GM19455 (cell line): ENCODE results near the gene SCRN2.

Experiments
- ATAC-seq: cut with Tn5 transposase; IDR thresholded peaks from one replicate; pipeline ENCODE4 v1.9.1; 2021; ENCODE audit not compliant: unreplicated experiment

The SCRN2 gene

DNA sequence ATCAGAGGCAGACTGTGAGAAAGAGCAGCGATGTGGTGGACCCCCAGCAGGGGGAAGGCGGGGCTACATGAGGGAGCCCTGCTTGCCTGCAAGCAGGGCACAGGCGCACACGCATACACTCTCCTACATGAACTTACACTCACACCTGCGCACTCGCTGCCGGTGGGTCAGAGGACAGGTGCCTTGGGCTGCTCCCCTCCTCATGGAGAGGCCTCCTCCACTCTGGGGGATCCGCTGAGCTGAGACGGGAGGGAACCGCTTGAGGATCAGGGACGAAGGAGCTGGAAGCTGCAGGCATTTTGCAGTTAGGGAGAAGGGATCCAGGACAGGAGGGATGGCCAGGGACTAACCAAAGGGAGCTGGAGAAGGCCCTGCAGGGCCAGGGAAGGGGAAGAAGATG lies 33.7 kb downstream of the SCRN2 start:
- ATAC-seq, result no peak

- no peak for ATAC-seq
These were observed 34.2 kb downstream of the SCRN2 start for GRCh38 chr17:47806913-47807255.

- ATAC-seq, result no peak
These were observed 34.8 kb downstream of the SCRN2 start for GRCh38 chr17:47806026-47806912.

- no peak for ATAC-seq
These were observed 36.6 kb downstream of the SCRN2 start for GRCh38 chr17:47804461-47804860.

GRCh38 chr17:47803751-47804150 lies 37.3 kb downstream of the SCRN2 start:
- no peak for ATAC-seq

GRCh38 chr17:47803201-47803600 lies 37.9 kb downstream of the SCRN2 start:
- ATAC-seq, result no peak

- no peak for ATAC-seq
These were observed 38.6 kb downstream of the SCRN2 start for GRCh38 chr17:47802341-47803022.

- no peak for ATAC-seq
These were observed 39.2 kb downstream of the SCRN2 start for GRCh38 chr17:47801906-47802305.

DNA sequence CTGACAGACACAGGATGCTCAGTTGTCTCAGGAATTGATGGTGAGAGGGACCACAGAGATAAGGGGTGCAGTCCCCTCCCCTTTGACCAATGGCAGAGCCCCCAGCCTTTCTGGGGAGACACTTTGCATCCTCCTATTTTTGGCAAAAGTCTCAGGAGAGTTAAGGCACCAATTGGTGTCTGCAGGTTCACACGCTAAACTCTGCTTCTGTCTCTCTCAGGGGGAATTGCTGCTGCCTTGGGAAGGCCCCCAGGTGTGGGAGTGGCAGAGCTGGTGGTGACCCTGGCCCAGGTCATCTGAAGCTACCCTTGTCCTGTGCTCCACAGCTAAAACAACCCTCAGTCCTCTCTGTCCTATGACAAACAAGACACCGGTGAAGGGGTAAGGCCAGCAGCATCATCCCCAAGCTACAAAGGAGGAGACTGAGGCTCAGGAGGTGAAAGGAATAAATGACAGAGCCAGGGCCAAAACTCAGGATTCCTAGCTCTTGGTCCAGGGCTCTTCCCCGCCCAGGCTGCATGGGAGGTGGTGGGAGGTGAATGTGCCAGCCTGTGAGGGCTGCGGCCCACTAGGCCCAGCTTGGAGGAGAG lies 39.8 kb downstream of the SCRN2 start:
- no peak for ATAC-seq

DNA sequence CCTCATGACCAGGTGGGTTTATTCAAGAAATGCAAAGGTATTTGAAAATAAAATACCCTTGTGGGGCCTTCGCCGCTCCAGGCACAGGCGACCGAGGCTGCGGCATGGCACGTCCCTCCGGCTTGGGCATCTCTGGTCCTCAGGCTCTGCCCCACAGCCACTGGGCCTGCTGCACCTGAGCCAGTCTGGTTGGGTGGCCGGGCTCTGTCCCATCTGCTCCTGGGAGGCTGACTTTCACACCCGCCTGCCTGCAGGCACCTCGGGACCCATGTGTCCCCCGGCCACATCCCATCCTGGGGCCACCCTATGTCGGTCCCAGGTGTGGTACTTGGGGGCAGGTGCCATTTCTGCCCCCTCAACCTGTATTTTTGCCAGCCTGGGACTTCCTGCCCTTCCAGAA lies 40.4 kb downstream of the SCRN2 start:
- no peak for ATAC-seq

- ATAC-seq, result no peak
These were observed 43.3 kb downstream of the SCRN2 start for GRCh38 chr17:47797797-47798196.

GRCh38 chr17:47792979-47793378 lies 48.1 kb downstream of the SCRN2 start:
- no peak for ATAC-seq

GRCh38 chr17:47792457-47792856 lies 48.6 kb downstream of the SCRN2 start:
- no peak for ATAC-seq

- no peak for ATAC-seq
These were observed 50.0 kb downstream of the SCRN2 start for GRCh38 chr17:47791025-47791424.

- ATAC-seq, result no peak
These were observed 51.2 kb downstream of the SCRN2 start for GRCh38 chr17:47789611-47790561.
